DND-41 (cell line): ENCODE results near the gene RHPN2.

Experiments
- ATAC-seq: fragments of 200-7000 bp; cut with Tn5 transposase; 3 replicates; pipeline ENCODE4 v1.9.1; 2021; ENCODE audit warnings: low read depth; ENCODE audit not compliant: insufficient read depth
- DNase-seq: peaks from one replicate; pipeline ENCODE4 v3.0.0-alpha.2; 2020
- H2AFZ ChIP-seq: 2 replicates; pipeline ENCODE4 v1.6.0; 2012; ENCODE audit warnings: low read depth, low read length
- H3K27ac ChIP-seq: 2 replicates; pipeline ENCODE4 v1.5.1; 2012; ENCODE audit warnings: low read length, inconsistent platforms
- H3K27me3 ChIP-seq: fragments of 200-600 bp; sonication (generic); 2 replicates; pipeline ENCODE4 v1.6.0; 2012; ENCODE audit warnings: low read length, mild to moderate bottlenecking, inconsistent platforms; ENCODE audit not compliant: insufficient read depth, poor library complexity
- H3K36me3 ChIP-seq: 2 replicates; pipeline ENCODE4 v1.5.1; 2012; ENCODE audit warnings: low read length, inconsistent platforms; ENCODE audit not compliant: insufficient read depth
- H3K4me1 ChIP-seq: 2 replicates; pipeline ENCODE4 v1.5.1; 2012; ENCODE audit warnings: mild to moderate bottlenecking, low read length; ENCODE audit not compliant: insufficient read depth
- H3K4me2 ChIP-seq: 2 replicates; pipeline ENCODE4 v1.6.0; 2012; ENCODE audit warnings: mild to moderate bottlenecking, moderate library complexity, low read length, inconsistent platforms; ENCODE audit not compliant: insufficient read depth
- H3K4me3 ChIP-seq, 2 experiments: fragments of 200-600 bp in 1 of 2; shearing (Covaris generic) in 1 of 2; 2 replicates each; pipeline ENCODE4 v1.5.1; 2012 to 2016; ENCODE audit warnings: inconsistent platforms in 2 of 2, low read length in 2 of 2, mild to moderate bottlenecking in 2 of 2, low read depth in 1 of 2, moderate library complexity in 1 of 2
- H3K79me2 ChIP-seq: 2 replicates; pipeline ENCODE4 v1.6.0; 2012; ENCODE audit warnings: low read length, inconsistent platforms; ENCODE audit not compliant: insufficient read depth
- H3K9ac ChIP-seq: 2 replicates; pipeline ENCODE4 v1.6.0; 2012; ENCODE audit warnings: low read depth, mild to moderate bottlenecking, inconsistent platforms, low read length, moderate library complexity
- H3K9me3 ChIP-seq: 2 replicates; pipeline ENCODE4 v1.5.1; 2012; ENCODE audit warnings: low read length, moderate library complexity, mild to moderate bottlenecking, inconsistent platforms; ENCODE audit not compliant: insufficient read depth, severe bottlenecking
- H4K20me1 ChIP-seq: 2 replicates; pipeline ENCODE4 v1.6.0; 2012; ENCODE audit warnings: low read length; ENCODE audit not compliant: insufficient read depth
- EZH2 ChIP-seq: IDR thresholded peaks from 3 replicates; pipeline ENCODE4 v1.6.1; 2012; ENCODE audit warnings: borderline replicate concordance, low read depth, mild to moderate bottlenecking, moderate library complexity, low read length, inconsistent platforms; ENCODE audit not compliant: severe bottlenecking
- TF ChIP-seq, protein P1 (sequence below): IDR thresholded peaks from 2 replicates; pipeline ENCODE4 v1.5.1; 2012; ENCODE audit warnings: borderline replicate concordance, low read length, moderate library complexity, mild to moderate bottlenecking; ENCODE audit not compliant: poor library complexity, severe bottlenecking; ENCODE audit errors: extremely low read depth

The RHPN2 gene

DNA sequence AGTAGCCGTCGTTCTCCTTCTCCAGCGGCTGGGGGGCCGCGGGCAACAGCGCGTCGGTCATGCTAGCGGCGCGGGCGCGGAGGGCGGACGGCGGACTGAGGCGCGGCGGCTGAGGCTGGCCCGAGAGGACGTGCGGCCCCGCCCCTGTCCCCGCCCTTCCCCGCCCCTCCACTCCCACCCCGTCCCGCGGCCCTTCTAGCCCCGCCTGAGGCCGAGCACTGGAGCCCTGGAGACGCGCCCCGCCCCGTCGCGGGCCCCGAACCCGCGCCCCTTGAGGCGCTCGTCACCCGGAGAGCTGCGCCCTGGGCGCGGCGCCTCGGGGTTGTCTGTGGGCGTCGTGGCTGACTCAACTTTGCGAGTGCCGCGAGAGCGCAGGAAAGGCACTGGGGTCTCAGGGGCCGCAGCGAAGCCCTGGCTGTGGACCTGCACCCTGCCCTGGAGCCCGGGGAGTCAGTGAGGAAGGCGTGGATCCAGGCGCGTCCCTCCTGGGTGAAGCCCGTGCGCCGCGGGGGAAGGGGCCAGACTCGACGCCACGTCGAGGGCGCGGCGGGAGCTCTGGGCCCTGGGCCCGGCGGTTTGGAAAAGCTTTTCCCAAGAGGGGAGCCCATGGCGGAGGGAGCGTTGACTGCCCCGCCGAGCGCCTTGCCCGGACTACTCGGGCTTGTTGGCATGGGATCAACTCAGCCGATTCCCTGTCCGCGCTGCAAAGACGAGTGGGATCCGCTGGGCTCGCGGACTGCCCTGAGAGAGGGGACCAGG, at the start of gene RHPN2:
RHPN2 (minus strand) TSS at position 97 of the 759 bp plus-strand sequence; CDS start at position 61, 36 bp downstream.
- no peaks in the 10 kb centered on the region for H4K20me1 ChIP-seq
- H3K79me2 ChIP-seq: no peaks in the 10 kb centered on the region
- H3K27ac ChIP-seq: no peak within 1 kb of the TSS
- no peak within 1 kb of the TSS for H3K4me2 ChIP-seq
- DNase-seq (no peak), ATAC-seq (no peak)
- no peak within 1 kb of the TSS for H2AFZ ChIP-seq
- H3K9ac ChIP-seq: no peak within 1 kb of the TSS
- no peaks in the 10 kb centered on the region for H3K27me3 ChIP-seq
- H3K9me3 ChIP-seq: no peaks in the 10 kb centered on the region
- H3K4me3 ChIP-seq: no peak within 1 kb of the TSS
- H3K36me3 ChIP-seq: no peaks in the 10 kb centered on the region
- H3K4me1 ChIP-seq: no peaks in the 10 kb centered on the region
- TF ChIP-seq EZH2: no peak
- TF ChIP-seq, protein P1, sequence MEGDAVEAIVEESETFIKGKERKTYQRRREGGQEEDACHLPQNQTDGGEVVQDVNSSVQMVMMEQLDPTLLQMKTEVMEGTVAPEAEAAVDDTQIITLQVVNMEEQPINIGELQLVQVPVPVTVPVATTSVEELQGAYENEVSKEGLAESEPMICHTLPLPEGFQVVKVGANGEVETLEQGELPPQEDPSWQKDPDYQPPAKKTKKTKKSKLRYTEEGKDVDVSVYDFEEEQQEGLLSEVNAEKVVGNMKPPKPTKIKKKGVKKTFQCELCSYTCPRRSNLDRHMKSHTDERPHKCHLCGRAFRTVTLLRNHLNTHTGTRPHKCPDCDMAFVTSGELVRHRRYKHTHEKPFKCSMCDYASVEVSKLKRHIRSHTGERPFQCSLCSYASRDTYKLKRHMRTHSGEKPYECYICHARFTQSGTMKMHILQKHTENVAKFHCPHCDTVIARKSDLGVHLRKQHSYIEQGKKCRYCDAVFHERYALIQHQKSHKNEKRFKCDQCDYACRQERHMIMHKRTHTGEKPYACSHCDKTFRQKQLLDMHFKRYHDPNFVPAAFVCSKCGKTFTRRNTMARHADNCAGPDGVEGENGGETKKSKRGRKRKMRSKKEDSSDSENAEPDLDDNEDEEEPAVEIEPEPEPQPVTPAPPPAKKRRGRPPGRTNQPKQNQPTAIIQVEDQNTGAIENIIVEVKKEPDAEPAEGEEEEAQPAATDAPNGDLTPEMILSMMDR: no peak

DNA sequence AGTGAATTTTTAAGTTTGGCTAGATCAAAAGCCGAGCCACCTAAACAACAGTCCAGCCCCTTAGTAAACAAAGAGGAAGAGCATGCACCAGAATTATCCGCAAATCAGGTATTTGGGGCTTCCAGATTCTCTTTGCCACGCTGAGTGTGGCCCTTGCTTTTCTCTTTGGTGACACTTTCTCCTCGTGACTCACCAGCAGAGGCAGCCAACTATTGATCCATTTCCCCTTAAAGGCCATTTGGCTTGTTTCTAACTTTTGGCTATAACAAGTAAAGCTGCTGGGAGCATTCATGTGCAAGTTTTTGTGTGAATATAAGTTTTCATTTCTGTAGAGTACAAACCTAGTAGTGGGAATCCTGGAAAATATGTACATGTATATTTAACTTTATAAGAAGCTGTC, 49.6 kb upstream of the RHPN2 start:
- DNase-seq: no peak

DNA sequence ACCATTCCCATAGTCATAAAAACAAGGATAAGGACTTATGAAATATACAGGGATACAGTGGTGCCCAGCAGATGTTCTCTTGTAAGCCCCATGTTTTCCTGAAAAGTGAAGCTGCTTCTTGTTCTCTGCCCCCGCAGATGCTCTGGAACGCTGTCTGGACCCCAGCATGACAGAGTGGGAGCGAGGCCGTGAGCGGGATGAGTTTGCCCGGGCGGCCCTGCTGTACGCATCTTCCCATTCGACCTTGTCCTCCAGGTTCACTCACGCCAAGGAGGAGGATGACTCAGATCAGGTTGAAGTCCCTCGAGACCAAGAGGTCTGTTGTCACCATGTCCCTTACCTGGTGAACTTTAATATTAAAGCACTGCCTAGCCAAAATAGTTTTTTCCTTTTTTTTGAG, 46.9 kb upstream of the RHPN2 start:
- Histone ChIP-seq H3K4me2 (no peak overlapping the region), H3K9ac (no peak overlapping the region), H3K4me1 (no peaks in the 10 kb centered on the region), H3K4me3 (no peak overlapping the region), H3K27ac (no peak overlapping the region), H4K20me1 (0 out of 2 replicates have a peak, but pooled peaks cover 2% of the 10 kb centered on the region), H3K79me2 (no peaks in the 10 kb centered on the region), H2AFZ (no peak overlapping the region), H3K36me3 (peaks cover 70% of the 10 kb centered on the region), H3K9me3 (no peaks in the 10 kb centered on the region), H3K27me3 (no peaks in the 10 kb centered on the region)
- no peak for TF ChIP-seq EZH2
- TF ChIP-seq, protein P1: no peak
- no peak for DNase-seq
- no peak for ATAC-seq

More for the DNA sequence above, 49.6 kb upstream of the RHPN2 start:
- Histone ChIP-seq H3K9me3 (no peaks in the 10 kb centered on the region), H4K20me1 (no peaks in the 10 kb centered on the region), H3K79me2 (no peaks in the 10 kb centered on the region), H3K4me1 (no peaks in the 10 kb centered on the region), H3K27ac (no peak overlapping the region), H2AFZ (no peak overlapping the region), H3K27me3 (no peaks in the 10 kb centered on the region), H3K9ac (no peak overlapping the region), H3K4me3 (no peak overlapping the region), H3K4me2 (no peak overlapping the region), H3K36me3 (peaks cover 60% of the 10 kb centered on the region)
- no peak for ATAC-seq
- TF ChIP-seq, protein P1: no peak
- TF ChIP-seq EZH2: no peak
